HEK293 (cell line): ENCODE results near the gene ARIH2.

Experiments
- EGR2 ChIP-seq: fragments of 450-650 bp; formaldehyde crosslinking; IDR thresholded peaks from 2 replicates; pipeline ENCODE4 v1.5.1; 2016; ENCODE audit warnings: low read depth, missing biosample characterization, missing genetic modification characterization
- KLF17 ChIP-seq: fragments of 450-650 bp; formaldehyde crosslinking; IDR thresholded peaks from 2 replicates; pipeline ENCODE4 v1.5.1; 2016; ENCODE audit warnings: missing biosample characterization, missing genetic modification characterization
- KLF7 ChIP-seq: fragments of 450-650 bp; formaldehyde crosslinking; IDR thresholded peaks from 2 replicates; pipeline ENCODE4 v1.5.1; 2016; ENCODE audit warnings: missing biosample characterization, missing genetic modification characterization, borderline replicate concordance
- SALL2 ChIP-seq: fragments of 450-650 bp; formaldehyde crosslinking; IDR thresholded peaks from 2 replicates; pipeline ENCODE4 v1.5.0; 2017; ENCODE audit warnings: missing biosample characterization, mild to moderate bottlenecking, missing genetic modification characterization, borderline replicate concordance
- SP2 ChIP-seq: fragments of 450-650 bp; formaldehyde crosslinking; IDR thresholded peaks from 2 replicates; pipeline ENCODE4 v1.5.1; 2016; ENCODE audit warnings: missing biosample characterization, missing genetic modification characterization
- TSHZ1 ChIP-seq: fragments of 450-650 bp; formaldehyde crosslinking; IDR thresholded peaks from 2 replicates; pipeline ENCODE4 v1.5.1; 2016; ENCODE audit warnings: missing biosample characterization, missing genetic modification characterization, borderline replicate concordance
- YY2 ChIP-seq: fragments of 450-650 bp; formaldehyde crosslinking; IDR thresholded peaks from 2 replicates; pipeline ENCODE4 v1.5.1; 2016; ENCODE audit warnings: missing biosample characterization, missing genetic modification characterization
- ZBTB7A ChIP-seq: fragments of 450-650 bp; formaldehyde crosslinking; IDR thresholded peaks from 2 replicates; pipeline ENCODE4 v1.5.1; 2016; ENCODE audit warnings: low read depth, missing biosample characterization, missing genetic modification characterization
- ZFHX2 ChIP-seq: fragments of 450-650 bp; formaldehyde crosslinking; conservative IDR thresholded peaks from 2 replicates; pipeline ENCODE4 v1.5.1; 2016; ENCODE audit warnings: missing biosample characterization, missing genetic modification characterization
- ZFP41 ChIP-seq: fragments of 450-650 bp; formaldehyde crosslinking; IDR thresholded peaks from 2 replicates; pipeline ENCODE4 v1.5.1; 2016; ENCODE audit warnings: missing biosample characterization, missing genetic modification characterization, borderline replicate concordance
- ZNF112 ChIP-seq: fragments of 450-650 bp; formaldehyde crosslinking; IDR thresholded peaks from 2 replicates; pipeline ENCODE4 v1.5.0; 2017; ENCODE audit warnings: missing biosample characterization, missing genetic modification characterization
- ZNF138 ChIP-seq: fragments of 450-650 bp; formaldehyde crosslinking; IDR thresholded peaks from 2 replicates; pipeline ENCODE4 v1.5.1; 2016; ENCODE audit warnings: missing biosample characterization, missing genetic modification characterization, borderline replicate concordance
- ZNF2 ChIP-seq: fragments of 450-650 bp; formaldehyde crosslinking; IDR thresholded peaks from 2 replicates; pipeline ENCODE4 v1.5.1; 2016; ENCODE audit warnings: missing biosample characterization, missing genetic modification characterization
- ZNF423 ChIP-seq: fragments of 450-650 bp; formaldehyde crosslinking; IDR thresholded peaks from 2 replicates; pipeline ENCODE4 v1.5.1; 2016; ENCODE audit warnings: missing biosample characterization, missing genetic modification characterization
- ZNF488 ChIP-seq: fragments of 450-650 bp; formaldehyde crosslinking; IDR thresholded peaks from 2 replicates; pipeline ENCODE4 v1.5.1; 2016; ENCODE audit warnings: missing biosample characterization, missing genetic modification characterization
- ZNF514 ChIP-seq: fragments of 450-650 bp; formaldehyde crosslinking; IDR thresholded peaks from 2 replicates; pipeline ENCODE4 v1.5.1; 2016; ENCODE audit warnings: missing biosample characterization, missing genetic modification characterization
- ZNF624 ChIP-seq: fragments of 450-650 bp; formaldehyde crosslinking; IDR thresholded peaks from 2 replicates; pipeline ENCODE4 v1.5.1; 2017; ENCODE audit warnings: missing biosample characterization, missing genetic modification characterization
- ZNF677 ChIP-seq: fragments of 450-650 bp; IDR thresholded peaks from 2 replicates; pipeline ENCODE4 v1.5.0; 2018; ENCODE audit warnings: missing biosample characterization, mild to moderate bottlenecking, missing genetic modification characterization, moderate library complexity
- ZNF747 ChIP-seq: fragments of 450-650 bp; formaldehyde crosslinking; IDR thresholded peaks from 2 replicates; pipeline ENCODE4 v1.5.1; 2016; ENCODE audit warnings: missing biosample characterization, missing genetic modification characterization
- ZSCAN16 ChIP-seq: fragments of 450-650 bp; formaldehyde crosslinking; IDR thresholded peaks from 2 replicates; pipeline ENCODE4 v1.5.1; 2016; ENCODE audit warnings: missing biosample characterization, missing genetic modification characterization
- TF ChIP-seq, protein P1 (sequence below): fragments of 450-650 bp; IDR thresholded peaks from 2 replicates; pipeline ENCODE4 v1.5.1; 2018; ENCODE audit warnings: missing biosample characterization, missing genetic modification characterization
- TF ChIP-seq, protein P2 (sequence below): fragments of 450-650 bp; formaldehyde crosslinking; IDR thresholded peaks from 2 replicates; pipeline ENCODE4 v1.5.1; 2016; ENCODE audit warnings: missing biosample characterization, missing genetic modification characterization
- TF ChIP-seq, protein P3 (sequence below): fragments of 450-650 bp; IDR thresholded peaks from 2 replicates; pipeline ENCODE4 v1.5.1; 2018; ENCODE audit warnings: missing biosample characterization, mild to moderate bottlenecking, missing genetic modification characterization
- TF ChIP-seq, protein P4 (sequence below): fragments of 450-650 bp; formaldehyde crosslinking; IDR thresholded peaks from 2 replicates; pipeline ENCODE4 v1.5.1; 2016; ENCODE audit warnings: missing biosample characterization, missing genetic modification characterization
- TF ChIP-seq, protein P5 (sequence below): fragments of 450-650 bp; formaldehyde crosslinking; IDR thresholded peaks from 2 replicates; pipeline ENCODE4 v1.5.1; 2016; ENCODE audit warnings: missing biosample characterization, missing genetic modification characterization

Gene ARIH2

GRCh38 chr3:49007771-49008528 is 89.3 kb downstream of the ARIH2 start (continued):
- TF ChIP-seq, protein P1, sequence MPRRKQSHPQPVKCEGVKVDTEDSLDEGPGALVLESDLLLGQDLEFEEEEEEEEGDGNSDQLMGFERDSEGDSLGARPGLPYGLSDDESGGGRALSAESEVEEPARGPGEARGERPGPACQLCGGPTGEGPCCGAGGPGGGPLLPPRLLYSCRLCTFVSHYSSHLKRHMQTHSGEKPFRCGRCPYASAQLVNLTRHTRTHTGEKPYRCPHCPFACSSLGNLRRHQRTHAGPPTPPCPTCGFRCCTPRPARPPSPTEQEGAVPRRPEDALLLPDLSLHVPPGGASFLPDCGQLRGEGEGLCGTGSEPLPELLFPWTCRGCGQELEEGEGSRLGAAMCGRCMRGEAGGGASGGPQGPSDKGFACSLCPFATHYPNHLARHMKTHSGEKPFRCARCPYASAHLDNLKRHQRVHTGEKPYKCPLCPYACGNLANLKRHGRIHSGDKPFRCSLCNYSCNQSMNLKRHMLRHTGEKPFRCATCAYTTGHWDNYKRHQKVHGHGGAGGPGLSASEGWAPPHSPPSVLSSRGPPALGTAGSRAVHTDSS: peak; percentile 51; the same call in 1 of the 2 replicates
- no peak for TF ChIP-seq ZFP41 (tag by site-specific recombination)
- TF ChIP-seq YY2: no peak
- no peak for TF ChIP-seq ZBTB7A
- TF ChIP-seq, protein P2, sequence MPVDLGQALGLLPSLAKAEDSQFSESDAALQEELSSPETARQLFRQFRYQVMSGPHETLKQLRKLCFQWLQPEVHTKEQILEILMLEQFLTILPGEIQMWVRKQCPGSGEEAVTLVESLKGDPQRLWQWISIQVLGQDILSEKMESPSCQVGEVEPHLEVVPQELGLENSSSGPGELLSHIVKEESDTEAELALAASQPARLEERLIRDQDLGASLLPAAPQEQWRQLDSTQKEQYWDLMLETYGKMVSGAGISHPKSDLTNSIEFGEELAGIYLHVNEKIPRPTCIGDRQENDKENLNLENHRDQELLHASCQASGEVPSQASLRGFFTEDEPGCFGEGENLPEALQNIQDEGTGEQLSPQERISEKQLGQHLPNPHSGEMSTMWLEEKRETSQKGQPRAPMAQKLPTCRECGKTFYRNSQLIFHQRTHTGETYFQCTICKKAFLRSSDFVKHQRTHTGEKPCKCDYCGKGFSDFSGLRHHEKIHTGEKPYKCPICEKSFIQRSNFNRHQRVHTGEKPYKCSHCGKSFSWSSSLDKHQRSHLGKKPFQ (tag by site-specific recombination): no peak
- TF ChIP-seq ZNF624 (tag by site-specific recombination): no peak
- TF ChIP-seq EGR2 (tag by site-specific recombination): peak; percentile 83
- TF ChIP-seq KLF7 (tag by site-specific recombination): peak; percentile 46; the same call in 1 of the 2 replicates
- 0 out of 2 replicates have a peak, but pooled peaks have one; percentile 9 for TF ChIP-seq ZNF2 (tag by site-specific recombination)
- TF ChIP-seq, protein P3, sequence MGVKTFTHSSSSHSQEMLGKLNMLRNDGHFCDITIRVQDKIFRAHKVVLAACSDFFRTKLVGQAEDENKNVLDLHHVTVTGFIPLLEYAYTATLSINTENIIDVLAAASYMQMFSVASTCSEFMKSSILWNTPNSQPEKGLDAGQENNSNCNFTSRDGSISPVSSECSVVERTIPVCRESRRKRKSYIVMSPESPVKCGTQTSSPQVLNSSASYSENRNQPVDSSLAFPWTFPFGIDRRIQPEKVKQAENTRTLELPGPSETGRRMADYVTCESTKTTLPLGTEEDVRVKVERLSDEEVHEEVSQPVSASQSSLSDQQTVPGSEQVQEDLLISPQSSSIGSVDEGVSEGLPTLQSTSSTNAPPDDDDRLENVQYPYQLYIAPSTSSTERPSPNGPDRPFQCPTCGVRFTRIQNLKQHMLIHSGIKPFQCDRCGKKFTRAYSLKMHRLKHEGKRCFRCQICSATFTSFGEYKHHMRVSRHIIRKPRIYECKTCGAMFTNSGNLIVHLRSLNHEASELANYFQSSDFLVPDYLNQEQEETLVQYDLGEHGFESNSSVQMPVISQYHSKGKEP (tag by site-specific recombination): no peak
- TF ChIP-seq ZNF514 (tag by site-specific recombination): no peak
- TF ChIP-seq KLF17: 0 out of 2 replicates have a peak, but pooled peaks have one; percentile 12
- no peak for TF ChIP-seq ZNF423
- no peak for TF ChIP-seq ZSCAN16 (tag by site-specific recombination)
- no peak for TF ChIP-seq ZNF112 (tag by site-specific recombination)
- TF ChIP-seq ZFHX2: peak; percentile 85
- no peak for TF ChIP-seq SALL2
- TF ChIP-seq, protein P4, sequence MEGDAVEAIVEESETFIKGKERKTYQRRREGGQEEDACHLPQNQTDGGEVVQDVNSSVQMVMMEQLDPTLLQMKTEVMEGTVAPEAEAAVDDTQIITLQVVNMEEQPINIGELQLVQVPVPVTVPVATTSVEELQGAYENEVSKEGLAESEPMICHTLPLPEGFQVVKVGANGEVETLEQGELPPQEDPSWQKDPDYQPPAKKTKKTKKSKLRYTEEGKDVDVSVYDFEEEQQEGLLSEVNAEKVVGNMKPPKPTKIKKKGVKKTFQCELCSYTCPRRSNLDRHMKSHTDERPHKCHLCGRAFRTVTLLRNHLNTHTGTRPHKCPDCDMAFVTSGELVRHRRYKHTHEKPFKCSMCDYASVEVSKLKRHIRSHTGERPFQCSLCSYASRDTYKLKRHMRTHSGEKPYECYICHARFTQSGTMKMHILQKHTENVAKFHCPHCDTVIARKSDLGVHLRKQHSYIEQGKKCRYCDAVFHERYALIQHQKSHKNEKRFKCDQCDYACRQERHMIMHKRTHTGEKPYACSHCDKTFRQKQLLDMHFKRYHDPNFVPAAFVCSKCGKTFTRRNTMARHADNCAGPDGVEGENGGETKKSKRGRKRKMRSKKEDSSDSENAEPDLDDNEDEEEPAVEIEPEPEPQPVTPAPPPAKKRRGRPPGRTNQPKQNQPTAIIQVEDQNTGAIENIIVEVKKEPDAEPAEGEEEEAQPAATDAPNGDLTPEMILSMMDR (tag by site-specific recombination): no peak
- TF ChIP-seq TSHZ1 (tag by site-specific recombination): no peak
- TF ChIP-seq, protein P5, sequence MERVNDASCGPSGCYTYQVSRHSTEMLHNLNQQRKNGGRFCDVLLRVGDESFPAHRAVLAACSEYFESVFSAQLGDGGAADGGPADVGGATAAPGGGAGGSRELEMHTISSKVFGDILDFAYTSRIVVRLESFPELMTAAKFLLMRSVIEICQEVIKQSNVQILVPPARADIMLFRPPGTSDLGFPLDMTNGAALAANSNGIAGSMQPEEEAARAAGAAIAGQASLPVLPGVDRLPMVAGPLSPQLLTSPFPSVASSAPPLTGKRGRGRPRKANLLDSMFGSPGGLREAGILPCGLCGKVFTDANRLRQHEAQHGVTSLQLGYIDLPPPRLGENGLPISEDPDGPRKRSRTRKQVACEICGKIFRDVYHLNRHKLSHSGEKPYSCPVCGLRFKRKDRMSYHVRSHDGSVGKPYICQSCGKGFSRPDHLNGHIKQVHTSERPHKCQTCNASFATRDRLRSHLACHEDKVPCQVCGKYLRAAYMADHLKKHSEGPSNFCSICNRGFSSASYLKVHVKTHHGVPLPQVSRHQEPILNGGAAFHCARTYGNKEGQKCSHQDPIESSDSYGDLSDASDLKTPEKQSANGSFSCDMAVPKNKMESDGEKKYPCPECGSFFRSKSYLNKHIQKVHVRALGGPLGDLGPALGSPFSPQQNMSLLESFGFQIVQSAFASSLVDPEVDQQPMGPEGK: peak; percentile 50
- TF ChIP-seq ZNF488: no peak
- TF ChIP-seq ZNF677 (tag by site-specific recombination): no peak
- peak; percentile 62 for TF ChIP-seq SP2 (tag by site-specific recombination)
- no peak for TF ChIP-seq ZNF747
- TF ChIP-seq ZNF138 (tag by site-specific recombination): no peak
